Peyer's patch (tissue), 4 donors: ENCODE measurements around the gene IL17RD.

Experiments
- CTCF ChIP-seq, 6 experiments: fragments of 450-650 bp in 4 of 6; fragments of 200-600 bp in 2 of 6; sonication (generic) in 1 of 6; IDR thresholded peaks; one replicate each; pipeline ENCODE4 v1.5.1; 2017 to 2019; ENCODE audit warnings: antibody characterized with exemption in 6 of 6, mild to moderate bottlenecking in 3 of 6, moderate library complexity in 1 of 6
- POLR2A ChIP-seq, 2 donors: fragments of 450-650 bp; IDR thresholded peaks; one replicate each; pipeline ENCODE4 v1.5.1; 2017; ENCODE audit warnings: antibody characterized with exemption in 2 of 2, mild to moderate bottlenecking in 2 of 2, moderate library complexity in 2 of 2

- TF ChIP-seq CTCF (IDR thresholded peaks at IDR 0.05): no peak
- TF ChIP-seq POLR2A (IDR thresholded peaks at IDR 0.05): no peak
These were observed 7.6 kb downstream of the IL17RD start for GRCh38 chr3:57157545-57157944.
